ENCODE measurements around the gene MYH9. TPM values are rescaled to one million over a fixed set of nuclear protein-coding genes. Genes with fewer than 3 reads are reported as not detected.

MYH9 gene
- total RNA-seq, 2 experiments from 2014 or later, result 901 to 925 TPM

DNA sequence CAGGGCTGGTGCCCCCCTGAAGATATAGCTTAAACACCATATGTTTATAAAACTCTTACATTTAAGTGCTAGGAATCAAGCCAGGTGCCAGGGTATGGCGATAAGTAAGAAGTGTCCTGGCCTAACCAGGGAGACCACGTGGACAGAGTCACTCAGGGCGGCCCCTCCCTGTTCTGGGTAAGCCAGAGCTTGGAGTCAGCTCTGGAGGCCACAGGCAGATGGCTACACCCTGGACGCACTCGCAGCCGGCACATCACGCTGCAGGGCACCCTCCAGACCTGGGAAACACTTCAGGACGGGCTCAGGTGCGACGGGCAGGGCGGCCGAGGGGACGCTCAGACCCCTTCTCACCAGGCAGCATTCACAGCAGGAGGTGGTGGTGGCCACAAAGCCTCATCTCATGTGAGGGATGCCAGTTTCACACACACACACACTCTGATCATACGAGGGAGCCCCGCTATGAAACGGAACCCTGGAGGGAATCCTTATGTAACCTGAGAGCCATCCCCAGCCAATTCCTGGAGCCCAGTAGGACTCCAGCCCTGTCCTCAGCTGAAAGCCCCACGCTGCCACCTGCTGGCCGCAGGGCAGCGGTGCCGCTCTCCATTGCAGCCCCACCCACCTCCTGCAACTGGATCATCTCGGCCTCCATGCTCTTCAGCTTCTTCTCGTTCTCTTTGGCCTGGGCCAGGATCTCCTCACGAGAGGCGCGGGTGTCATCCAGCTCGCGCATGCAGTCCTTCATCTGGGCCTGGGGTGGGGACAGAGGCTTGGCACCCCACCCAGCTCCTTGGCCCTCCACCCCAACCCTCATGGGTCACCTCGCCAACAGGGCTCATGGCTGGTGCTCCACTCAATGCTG, 101.4 kb downstream of the MYH9 start:
- Histone ChIP-seq H3K9me3 (ENCODE audit: control insufficient read depth in 1 of 2, insufficient read depth in 1 of 2, low read length in 2 of 2) (no peaks in the 10 kb centered on the region), H3K27ac (ENCODE audit: low read depth in 1 of 2, low read length in 2 of 2) (peak overlapping the region; percentile 9 to 47), H3K36me3 (ENCODE audit: insufficient read depth, low read length) (peaks cover 84% of the 10 kb centered on the region), H3K27me3 (ENCODE audit: control insufficient read depth in 1 of 2, insufficient read depth in 2 of 2, low read length in 2 of 2) (no peaks in the 10 kb centered on the region), H3K4me1 (ENCODE audit: insufficient read depth, low read length) (peaks cover 53% of the 10 kb centered on the region), H3K4me3 (ENCODE audit: low read length) (no peak overlapping the region)
- ChIA-PET CTCF (interaction anchor here (0.6 to 2.8 kb wide), 16 partner anchors 9 to 200 kb away, joined by 3 to 22 read pairs (median 4); partner anchors contain the start of gene APOL1), POLR2A (interaction anchor here (0.6 to 1.9 kb wide), 6 partner anchors 9 to 51 kb away, joined by 3 to 10 read pairs (median 4); no protein-coding TSS in a partner anchor)
- H3K9me3 Mint-ChIP-seq, result no peaks in the 10 kb centered on the region
- intact Hi-C loops (cut with DNase I, micrococcal nuclease), result no loop called here
- H3K36me3 Mint-ChIP-seq (ENCODE audit: low read depth), result peaks cover 89% of the 10 kb centered on the region
- DNase-seq (peak; percentile 39 to 82 (median 61)), ATAC-seq (ENCODE audit: poor library complexity) (peak; percentile 64)
- peak overlapping the region; percentile 95 for H3K27ac Mint-ChIP-seq
- TF ChIP-seq, protein P1, sequence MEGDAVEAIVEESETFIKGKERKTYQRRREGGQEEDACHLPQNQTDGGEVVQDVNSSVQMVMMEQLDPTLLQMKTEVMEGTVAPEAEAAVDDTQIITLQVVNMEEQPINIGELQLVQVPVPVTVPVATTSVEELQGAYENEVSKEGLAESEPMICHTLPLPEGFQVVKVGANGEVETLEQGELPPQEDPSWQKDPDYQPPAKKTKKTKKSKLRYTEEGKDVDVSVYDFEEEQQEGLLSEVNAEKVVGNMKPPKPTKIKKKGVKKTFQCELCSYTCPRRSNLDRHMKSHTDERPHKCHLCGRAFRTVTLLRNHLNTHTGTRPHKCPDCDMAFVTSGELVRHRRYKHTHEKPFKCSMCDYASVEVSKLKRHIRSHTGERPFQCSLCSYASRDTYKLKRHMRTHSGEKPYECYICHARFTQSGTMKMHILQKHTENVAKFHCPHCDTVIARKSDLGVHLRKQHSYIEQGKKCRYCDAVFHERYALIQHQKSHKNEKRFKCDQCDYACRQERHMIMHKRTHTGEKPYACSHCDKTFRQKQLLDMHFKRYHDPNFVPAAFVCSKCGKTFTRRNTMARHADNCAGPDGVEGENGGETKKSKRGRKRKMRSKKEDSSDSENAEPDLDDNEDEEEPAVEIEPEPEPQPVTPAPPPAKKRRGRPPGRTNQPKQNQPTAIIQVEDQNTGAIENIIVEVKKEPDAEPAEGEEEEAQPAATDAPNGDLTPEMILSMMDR (IDR thresholded peaks at IDR 0.05), result peak; percentile 73
- H3K4me1 Mint-ChIP-seq (ENCODE audit: low read depth), result peaks cover 34% of the 10 kb centered on the region
- no peaks in the 10 kb centered on the region for H3K27me3 Mint-ChIP-seq
- H3K4me3 Mint-ChIP-seq, result peak overlapping the region; percentile 56

DNA sequence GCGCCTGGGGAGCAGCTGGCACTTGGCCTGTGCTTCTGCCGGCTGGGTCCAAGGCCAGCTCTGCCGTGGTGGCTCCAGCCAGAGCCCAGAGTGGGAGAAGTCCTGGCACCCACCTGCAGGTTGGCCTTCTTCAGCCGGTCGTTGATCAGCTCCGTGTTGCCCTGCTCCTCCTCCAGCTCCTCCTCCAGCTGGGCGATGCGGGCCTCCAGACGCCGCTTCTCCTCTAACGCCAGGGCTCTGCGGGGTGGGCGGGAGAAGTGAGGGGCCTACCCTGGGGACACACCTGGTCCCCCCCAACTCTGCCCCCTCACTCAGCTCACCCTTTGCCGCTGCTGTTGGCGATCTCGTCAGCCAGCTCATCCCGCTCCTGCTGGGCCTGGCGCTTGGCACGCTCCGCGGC, 102.2 kb downstream of the MYH9 start:
- Histone ChIP-seq H3K4me3 (ENCODE audit: low read length) (no peak overlapping the region), H3K36me3 (ENCODE audit: insufficient read depth, low read length) (peaks cover 88% of the 10 kb centered on the region), H3K27ac (ENCODE audit: low read depth in 1 of 2, low read length in 2 of 2) (peak overlapping the region in 1 of 2 donors; percentile 47), H3K9me3 (ENCODE audit: control insufficient read depth in 1 of 2, insufficient read depth in 1 of 2, low read length in 2 of 2) (no peaks in the 10 kb centered on the region), H3K27me3 (ENCODE audit: control insufficient read depth in 1 of 2, insufficient read depth in 2 of 2, low read length in 2 of 2) (no peaks in the 10 kb centered on the region), H3K4me1 (ENCODE audit: insufficient read depth, low read length) (peaks cover 51% of the 10 kb centered on the region)
- ATAC-seq (ENCODE audit: poor library complexity) (no peak), DNase-seq (no peak)
- peaks cover 34% of the 10 kb centered on the region for H3K4me1 Mint-ChIP-seq (ENCODE audit: low read depth)
- intact Hi-C loops (cut with DNase I, micrococcal nuclease), result no loop called here
- CTCF ChIA-PET, result interaction anchor here (0.8 to 2.8 kb wide), 7 partner anchors 8 to 201 kb away, joined by 3 to 22 read pairs (median 5); no protein-coding TSS in a partner anchor
- no peak overlapping the region for H3K4me3 Mint-ChIP-seq
- POLR2A ChIA-PET, result interaction anchor here (0.8 to 1.9 kb wide), 3 partner anchors 8 to 52 kb away, joined by 3 to 10 read pairs (median 6); no protein-coding TSS in a partner anchor
- H3K27me3 Mint-ChIP-seq, result no peaks in the 10 kb centered on the region
- peak overlapping the region; percentile 95 for H3K27ac Mint-ChIP-seq
- peaks cover 92% of the 10 kb centered on the region for H3K36me3 Mint-ChIP-seq (ENCODE audit: low read depth)
- TF ChIP-seq, protein P1 (IDR thresholded peaks at IDR 0.05), result no peak
- H3K9me3 Mint-ChIP-seq, result no peaks in the 10 kb centered on the region

DNA sequence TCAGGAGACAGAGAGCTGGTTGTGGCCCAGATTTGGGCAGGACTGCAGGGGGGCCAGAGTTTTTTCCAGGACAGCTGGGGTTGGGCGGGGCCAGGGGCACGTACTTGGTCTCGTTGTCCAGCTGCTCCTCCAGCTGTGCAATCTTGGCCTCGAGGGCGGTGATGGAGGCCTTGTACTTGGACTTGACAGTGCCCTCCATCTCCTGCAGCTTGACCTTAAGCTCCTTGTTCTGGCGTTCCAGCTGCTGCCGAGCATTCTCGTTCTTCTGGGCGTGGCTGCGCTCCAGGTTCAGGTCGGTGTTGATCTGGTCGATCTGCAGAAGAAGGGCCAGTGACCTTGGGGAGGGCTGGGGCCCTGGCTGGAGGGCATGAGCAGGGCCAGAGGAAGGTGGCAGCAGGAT, 102.8 kb downstream of the MYH9 start:
- H3K27ac ChIP-seq (ENCODE audit: low read depth in 1 of 2, low read length in 2 of 2), result no peak overlapping the region
- H3K4me3 Mint-ChIP-seq, result no peak overlapping the region
- ChIA-PET CTCF (interaction anchor here (0.8 to 2.8 kb wide), 2 partner anchors 16 to 202 kb away, joined by 3 to 13 read pairs; no protein-coding TSS in a partner anchor), POLR2A (interaction anchor here (1.9 kb wide), 1 partner anchor 13 kb away, joined by 6 read pairs; no protein-coding TSS in a partner anchor)
- H3K27me3 Mint-ChIP-seq, result no peaks in the 10 kb centered on the region
- no peak overlapping the region for H3K4me3 ChIP-seq (ENCODE audit: low read length)
- H3K36me3 Mint-ChIP-seq (ENCODE audit: low read depth), result peaks cover 91% of the 10 kb centered on the region
- TF ChIP-seq, protein P1 (IDR thresholded peaks at IDR 0.05), result no peak
- intact Hi-C loops (cut with DNase I, micrococcal nuclease), result no loop called here
- no peaks in the 10 kb centered on the region for H3K9me3 Mint-ChIP-seq
- H3K36me3 ChIP-seq (ENCODE audit: insufficient read depth, low read length), result peaks cover 91% of the 10 kb centered on the region
- no peaks in the 10 kb centered on the region for H3K9me3 ChIP-seq (ENCODE audit: control insufficient read depth in 1 of 2, insufficient read depth in 1 of 2, low read length in 2 of 2)
- no peaks in the 10 kb centered on the region for H3K27me3 ChIP-seq (ENCODE audit: control insufficient read depth in 1 of 2, insufficient read depth in 2 of 2, low read length in 2 of 2)
- no peak for ATAC-seq (ENCODE audit: poor library complexity)
- H3K4me1 ChIP-seq (ENCODE audit: insufficient read depth, low read length), result peaks cover 45% of the 10 kb centered on the region
- no peak for DNase-seq
- H3K4me1 Mint-ChIP-seq (ENCODE audit: low read depth), result peaks cover 33% of the 10 kb centered on the region
- no peak overlapping the region for H3K27ac Mint-ChIP-seq
